RWPE2 (cell line): ENCODE measurements around the gene C9orf40.

Experiments
- ATAC-seq: fragments of 200-7000 bp; cut with Tn5 transposase; 3 replicates; pipeline ENCODE4 v1.9.1; 2021; ENCODE audit warnings: low read depth
- DNase-seq: peaks from one replicate; pipeline ENCODE4 v3.0.0-alpha.2; 2020; ENCODE audit warnings: low spot score
- H3K27ac ChIP-seq: fragments of 450-650 bp; 2 replicates; pipeline ENCODE4 v1.5.1; 2017; ENCODE audit warnings: mild to moderate bottlenecking; ENCODE audit not compliant: poor library complexity, severe bottlenecking
- H3K27me3 ChIP-seq: fragments of 250-450 bp; sonication (Bioruptor Pico); 2 replicates; pipeline ENCODE4 v1.5.1; 2021; ENCODE audit warnings: mild to moderate bottlenecking, moderate library complexity; ENCODE audit not compliant: insufficient read depth, poor library complexity, severe bottlenecking
- H3K36me3 ChIP-seq: fragments of 250-450 bp; sonication (Bioruptor Pico); 2 replicates; pipeline ENCODE4 v1.5.1; 2020; ENCODE audit warnings: low read depth, mild to moderate bottlenecking, moderate library complexity
- H3K4me1 ChIP-seq: fragments of 250-450 bp; sonication (Bioruptor Pico); 2 replicates; pipeline ENCODE4 v1.5.1; 2021; ENCODE audit warnings: mild to moderate bottlenecking, moderate library complexity; ENCODE audit not compliant: insufficient read depth, poor library complexity, severe bottlenecking
- H3K4me3 ChIP-seq: fragments of 250-450 bp; sonication (Bioruptor Pico); 2 replicates; pipeline ENCODE4 v1.5.1; 2021; ENCODE audit warnings: mild to moderate bottlenecking, moderate library complexity; ENCODE audit not compliant: severe bottlenecking
- H3K9me3 ChIP-seq: fragments of 250-450 bp; sonication (Bioruptor Pico); 2 replicates; pipeline ENCODE4 v1.5.1; 2021; ENCODE audit warnings: mild to moderate bottlenecking, moderate library complexity; ENCODE audit not compliant: severe bottlenecking
- CTCF ChIP-seq: fragments of 450-650 bp; IDR thresholded peaks from one replicate; pipeline ENCODE4 v1.5.1; 2017; ENCODE audit warnings: mild to moderate bottlenecking, moderate library complexity; ENCODE audit not compliant: poor library complexity, severe bottlenecking

C9orf40 gene

GRCh38 chr9:74953235-74953751, 581 bp upstream of the C9orf40 start:
- no peaks in the 10 kb centered on the region for H3K9me3 ChIP-seq
- no peaks in the 10 kb centered on the region for H3K4me1 ChIP-seq
- peak overlapping the region; percentile 84 for H3K4me3 ChIP-seq
- ATAC-seq (no peak), DNase-seq (no peak)
- TF ChIP-seq CTCF: no peak
- H3K36me3 ChIP-seq: no peaks in the 10 kb centered on the region
- H3K27me3 ChIP-seq: no peaks in the 10 kb centered on the region
- peak overlapping the region; percentile 68 for H3K27ac ChIP-seq

GRCh38 chr9:74951725-74952151, 974 bp downstream of the C9orf40 start:
- DNase-seq (no peak), ATAC-seq (peak; percentile 51; the same call in 2 of the 3 replicates)
- Histone ChIP-seq H3K4me1 (no peaks in the 10 kb centered on the region), H3K27me3 (no peaks in the 10 kb centered on the region), H3K9me3 (no peaks in the 10 kb centered on the region), H3K4me3 (peak overlapping the region; percentile 84), H3K36me3 (peaks cover 13% of the 10 kb centered on the region), H3K27ac (peak overlapping the region; percentile 68)
- TF ChIP-seq CTCF: no peak

GRCh38 chr9:74951107-74951720, 1.5 kb downstream of the C9orf40 start:
- Histone ChIP-seq H3K4me1 (no peaks in the 10 kb centered on the region), H3K4me3 (peak overlapping the region; percentile 84), H3K36me3 (peaks cover 13% of the 10 kb centered on the region), H3K27ac (peak overlapping the region; percentile 68), H3K27me3 (no peaks in the 10 kb centered on the region), H3K9me3 (no peaks in the 10 kb centered on the region)
- ATAC-seq (no peak), DNase-seq (no peak)
- no peak for TF ChIP-seq CTCF

- DNase-seq (no peak), ATAC-seq (no peak)
- no peak for TF ChIP-seq CTCF
- Histone ChIP-seq H3K27me3 (no peaks in the 10 kb centered on the region), H3K36me3 (peaks cover 13% of the 10 kb centered on the region), H3K4me1 (no peaks in the 10 kb centered on the region), H3K9me3 (no peaks in the 10 kb centered on the region), H3K4me3 (no peak overlapping the region), H3K27ac (no peak overlapping the region)
Observed at GRCh38 chr9:74949859-74950855, 2.6 kb downstream of the C9orf40 start.
